DOHH2 (cell line): Measurements from ENCODE around the gene LAIR2.

Experiments
- H3F3A ChIP-seq: fragments of 200-600 bp; sonication (generic), shearing (Covaris generic); 2 replicates; pipeline ENCODE4 v1.6.0; 2016; ENCODE audit warnings: antibody characterized with exemption, mild to moderate bottlenecking; ENCODE audit not compliant: control insufficient read depth, insufficient read depth
- H3K27ac ChIP-seq: fragments of 200-600 bp; sonication (generic); 2 replicates; pipeline ENCODE4 v1.5.1; 2014; ENCODE audit warnings: low read depth, mild to moderate bottlenecking, low read length, moderate library complexity
- H3K27me3 ChIP-seq: fragments of 200-600 bp; sonication (generic); 2 replicates; pipeline ENCODE4 v1.6.1; 2014; ENCODE audit warnings: mild to moderate bottlenecking, low read length, mixed read lengths; ENCODE audit not compliant: control insufficient read depth
- H3K36me3 ChIP-seq: fragments of 200-600 bp; sonication (generic); 2 replicates; pipeline ENCODE4 v1.6.1; 2014; ENCODE audit warnings: mild to moderate bottlenecking, low read length, moderate library complexity, mixed read lengths; ENCODE audit not compliant: control insufficient read depth
- H3K4me1 ChIP-seq: fragments of 200-600 bp; sonication (generic); 2 replicates; pipeline ENCODE4 v1.6.1; 2014; ENCODE audit warnings: mild to moderate bottlenecking, low read length, mixed read lengths; ENCODE audit not compliant: control insufficient read depth
- H3K4me2 ChIP-seq: fragments of 200-600 bp; sonication (generic); 2 replicates; pipeline ENCODE4 v1.6.0; 2014; ENCODE audit warnings: mild to moderate bottlenecking, low read length, moderate library complexity
- H3K4me3 ChIP-seq: fragments of 200-600 bp; sonication (generic); 2 replicates; pipeline ENCODE4 v1.5.1; 2014; ENCODE audit warnings: mild to moderate bottlenecking, low read length, mixed read lengths
- H3K79me2 ChIP-seq: fragments of 200-600 bp; sonication (generic); 2 replicates; pipeline ENCODE4 v1.6.1; 2014; ENCODE audit warnings: mild to moderate bottlenecking, low read length, mixed read lengths; ENCODE audit not compliant: control insufficient read depth
- H3K9me2 ChIP-seq: fragments of 200-600 bp; sonication (generic); replicated peaks from 2 replicates; pipeline ENCODE4 v1.6.1; 2014; ENCODE audit warnings: mild to moderate bottlenecking, low read length, mixed read lengths; ENCODE audit not compliant: control insufficient read depth
- H3K9me3 ChIP-seq: fragments of 200-600 bp; sonication (generic); 2 replicates; pipeline ENCODE4 v1.6.1; 2014; ENCODE audit warnings: antibody characterized with exemption, low read length, mixed read lengths; ENCODE audit not compliant: control insufficient read depth, insufficient read depth
- H4K20me1 ChIP-seq: fragments of 200-600 bp; sonication (generic); 2 replicates; pipeline ENCODE4 v1.6.0; 2014; ENCODE audit warnings: low read depth, mild to moderate bottlenecking, antibody characterized with exemption, low read length, moderate library complexity; ENCODE audit not compliant: control insufficient read depth, insufficient read depth
- EZH2phosphoT487 ChIP-seq: fragments of 200-600 bp; sonication (generic); IDR thresholded peaks from 2 replicates; pipeline ENCODE4 v1.6.1; 2017; ENCODE audit warnings: borderline replicate concordance, mild to moderate bottlenecking, antibody characterized with exemption, low read length, moderate library complexity, mixed read lengths
- TF ChIP-seq, protein P1 (sequence below): fragments of 200-600 bp; sonication (generic); IDR thresholded peaks from one replicate; pipeline ENCODE4 v1.5.1; 2014; ENCODE audit warnings: antibody characterized with exemption, mild to moderate bottlenecking, low read depth, low read length; ENCODE audit not compliant: poor library complexity, severe bottlenecking

The LAIR2 gene

DNA sequence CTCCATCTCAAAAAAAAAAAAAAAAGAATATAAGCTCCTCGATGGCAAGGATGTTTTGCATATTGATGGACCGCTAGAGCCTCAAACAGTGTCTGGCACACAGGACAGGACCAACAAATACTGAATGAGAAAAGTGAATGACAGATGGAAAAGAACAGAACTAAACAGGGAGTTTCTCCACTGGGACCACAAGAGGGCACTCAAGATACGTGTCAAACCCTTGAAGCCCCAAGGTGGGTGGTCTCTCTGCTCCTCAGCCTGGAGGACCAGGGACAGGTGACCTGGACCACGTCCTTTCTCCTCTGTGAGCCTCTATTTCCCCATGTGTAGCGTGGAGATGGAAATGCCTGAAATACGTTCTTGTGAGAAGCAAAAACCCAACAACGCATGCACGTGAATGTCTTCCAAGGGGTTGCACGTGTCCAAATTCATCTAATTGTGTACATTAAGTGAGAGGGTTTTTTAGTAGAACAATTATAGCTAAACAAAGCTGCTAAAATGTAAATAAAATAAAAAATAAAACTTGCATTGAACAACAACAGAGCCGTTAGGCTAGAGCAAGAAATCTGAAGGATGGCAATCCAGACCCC, 23.9 kb upstream of the LAIR2 start:
- Histone ChIP-seq H3K4me1 (peaks cover 13% of the 10 kb centered on the region), H3K36me3 (no peaks in the 10 kb centered on the region), H3K9me2 (no peaks in the 10 kb centered on the region), H3K4me2 (no peak overlapping the region), H4K20me1 (no peaks in the 10 kb centered on the region; the same call in 1 of the 2 replicates), H3K27me3 (peaks cover 12% of the 10 kb centered on the region), H3K4me3 (no peak overlapping the region), H3F3A (no peaks in the 10 kb centered on the region), H3K9me3 (no peaks in the 10 kb centered on the region), H3K27ac (no peak overlapping the region), H3K79me2 (no peaks in the 10 kb centered on the region)
- TF ChIP-seq, protein P1, sequence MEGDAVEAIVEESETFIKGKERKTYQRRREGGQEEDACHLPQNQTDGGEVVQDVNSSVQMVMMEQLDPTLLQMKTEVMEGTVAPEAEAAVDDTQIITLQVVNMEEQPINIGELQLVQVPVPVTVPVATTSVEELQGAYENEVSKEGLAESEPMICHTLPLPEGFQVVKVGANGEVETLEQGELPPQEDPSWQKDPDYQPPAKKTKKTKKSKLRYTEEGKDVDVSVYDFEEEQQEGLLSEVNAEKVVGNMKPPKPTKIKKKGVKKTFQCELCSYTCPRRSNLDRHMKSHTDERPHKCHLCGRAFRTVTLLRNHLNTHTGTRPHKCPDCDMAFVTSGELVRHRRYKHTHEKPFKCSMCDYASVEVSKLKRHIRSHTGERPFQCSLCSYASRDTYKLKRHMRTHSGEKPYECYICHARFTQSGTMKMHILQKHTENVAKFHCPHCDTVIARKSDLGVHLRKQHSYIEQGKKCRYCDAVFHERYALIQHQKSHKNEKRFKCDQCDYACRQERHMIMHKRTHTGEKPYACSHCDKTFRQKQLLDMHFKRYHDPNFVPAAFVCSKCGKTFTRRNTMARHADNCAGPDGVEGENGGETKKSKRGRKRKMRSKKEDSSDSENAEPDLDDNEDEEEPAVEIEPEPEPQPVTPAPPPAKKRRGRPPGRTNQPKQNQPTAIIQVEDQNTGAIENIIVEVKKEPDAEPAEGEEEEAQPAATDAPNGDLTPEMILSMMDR = peak; percentile 75
- no peak for TF ChIP-seq EZH2phosphoT487

DNA sequence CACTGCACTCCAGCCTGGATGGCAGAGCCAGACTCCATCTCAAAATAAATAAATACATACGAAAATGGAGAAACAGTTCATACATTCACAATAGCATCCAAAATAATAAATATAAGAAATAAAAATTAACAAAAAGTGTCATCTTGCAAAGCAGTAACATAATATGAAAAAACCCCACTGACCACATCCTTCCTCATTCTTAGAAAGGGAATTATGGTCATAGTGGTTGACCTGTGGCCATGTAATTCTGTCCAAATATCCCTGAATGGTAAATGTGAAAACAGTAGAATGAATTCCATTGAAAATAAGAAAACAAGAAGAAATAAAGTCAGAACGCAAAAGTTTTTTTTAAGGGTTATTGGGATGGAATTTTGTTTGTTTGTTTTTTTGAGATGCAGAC, 22.6 kb upstream of the LAIR2 start:
- Histone ChIP-seq H3K4me3 (no peak overlapping the region), H3K9me3 (no peaks in the 10 kb centered on the region), H3K27ac (no peak overlapping the region), H3K9me2 (no peaks in the 10 kb centered on the region), H3K79me2 (no peaks in the 10 kb centered on the region), H3K4me1 (peaks cover 13% of the 10 kb centered on the region), H3K27me3 (peaks cover 17% of the 10 kb centered on the region), H3F3A (no peaks in the 10 kb centered on the region), H3K36me3 (no peaks in the 10 kb centered on the region), H4K20me1 (no peaks in the 10 kb centered on the region; the same call in 1 of the 2 replicates), H3K4me2 (no peak overlapping the region)
- TF ChIP-seq, protein P1 = no peak
- no peak for TF ChIP-seq EZH2phosphoT487

DNA sequence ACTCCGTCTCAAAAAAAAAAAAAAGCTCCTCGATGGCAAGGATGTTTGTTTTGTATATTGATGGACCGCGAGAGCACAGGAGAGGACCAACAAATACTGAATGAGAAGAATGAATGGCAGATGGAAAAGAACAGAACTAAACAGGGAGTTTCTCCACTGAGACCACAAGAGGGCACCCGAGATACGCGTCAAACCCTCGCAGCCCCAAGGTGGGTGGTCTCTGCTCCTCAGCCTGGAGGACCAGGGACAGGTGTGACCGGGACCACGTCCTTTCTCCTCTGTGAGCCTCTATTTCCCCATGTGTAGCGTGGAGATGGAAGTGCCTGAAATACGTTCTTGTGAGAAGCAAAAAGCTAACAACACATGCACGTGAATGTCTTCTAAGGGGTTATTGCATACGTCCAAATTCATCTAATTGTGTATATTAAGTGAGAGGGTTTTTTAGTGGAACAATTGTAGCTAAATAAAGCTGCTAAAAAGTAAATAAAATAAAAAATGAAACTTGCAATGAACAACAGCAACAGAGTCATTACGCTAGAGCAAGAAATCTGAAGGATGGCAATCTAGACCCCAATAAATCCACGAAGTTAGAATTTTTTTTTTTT, 21.2 kb upstream of the LAIR2 start:
- Histone ChIP-seq H3K4me3 (no peak overlapping the region), H3K36me3 (no peaks in the 10 kb centered on the region), H3K27me3 (peaks cover 20% of the 10 kb centered on the region), H3K9me3 (no peaks in the 10 kb centered on the region), H3K4me2 (no peak overlapping the region), H3K4me1 (peaks cover 13% of the 10 kb centered on the region), H4K20me1 (no peaks in the 10 kb centered on the region; the same call in 1 of the 2 replicates), H3K79me2 (no peaks in the 10 kb centered on the region), H3K27ac (no peak overlapping the region), H3K9me2 (no peaks in the 10 kb centered on the region), H3F3A (no peaks in the 10 kb centered on the region; the same call in 1 of the 2 replicates)
- TF ChIP-seq, protein P1 = peak; percentile 79
- no peak for TF ChIP-seq EZH2phosphoT487
